B cell (primary cell): ENCODE data around the gene OXSR1.

ENCODE experiments used
- CTCF ChIP-seq: fragments of 200-600 bp; IDR thresholded peaks from one replicate; pipeline ENCODE4 v1.8.0; 2022; ENCODE audit warnings: antibody characterized with exemption, mild to moderate bottlenecking
- EZH2 ChIP-seq: IDR thresholded peaks from 2 replicates; pipeline ENCODE4 v1.6.1; 2012; ENCODE audit warnings: borderline replicate concordance, low read depth, mild to moderate bottlenecking, moderate library complexity, low read length; ENCODE audit not compliant: insufficient read depth, poor library complexity, severe bottlenecking

GRCh38 chr3:38297537-38297936 lies 132.2 kb downstream of the OXSR1 start:
- TF ChIP-seq CTCF (no peak), EZH2 (no peak)
